ENCODE data around the gene PRKAG1.

DNA sequence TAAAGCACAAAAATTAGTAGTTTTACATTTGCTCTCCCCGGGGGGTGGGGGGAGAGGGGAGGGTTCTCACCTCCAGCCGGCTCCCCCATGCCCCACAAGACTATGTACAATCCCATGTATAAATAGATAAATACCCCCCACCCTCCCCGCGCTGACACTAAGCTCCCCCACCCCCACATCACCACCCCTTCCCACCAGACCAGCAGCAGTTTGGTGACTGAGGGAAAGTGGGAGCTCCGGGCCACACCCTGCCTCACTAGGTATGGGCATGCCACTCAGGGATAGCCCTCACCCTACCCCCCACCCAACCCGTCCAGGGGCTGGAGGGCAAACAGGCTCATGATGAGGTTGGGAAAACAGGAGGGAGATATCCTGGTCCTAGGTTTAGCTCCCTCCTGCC, 1.9 kb upstream of the PRKAG1 start:
- TF ChIP-seq, protein P1, sequence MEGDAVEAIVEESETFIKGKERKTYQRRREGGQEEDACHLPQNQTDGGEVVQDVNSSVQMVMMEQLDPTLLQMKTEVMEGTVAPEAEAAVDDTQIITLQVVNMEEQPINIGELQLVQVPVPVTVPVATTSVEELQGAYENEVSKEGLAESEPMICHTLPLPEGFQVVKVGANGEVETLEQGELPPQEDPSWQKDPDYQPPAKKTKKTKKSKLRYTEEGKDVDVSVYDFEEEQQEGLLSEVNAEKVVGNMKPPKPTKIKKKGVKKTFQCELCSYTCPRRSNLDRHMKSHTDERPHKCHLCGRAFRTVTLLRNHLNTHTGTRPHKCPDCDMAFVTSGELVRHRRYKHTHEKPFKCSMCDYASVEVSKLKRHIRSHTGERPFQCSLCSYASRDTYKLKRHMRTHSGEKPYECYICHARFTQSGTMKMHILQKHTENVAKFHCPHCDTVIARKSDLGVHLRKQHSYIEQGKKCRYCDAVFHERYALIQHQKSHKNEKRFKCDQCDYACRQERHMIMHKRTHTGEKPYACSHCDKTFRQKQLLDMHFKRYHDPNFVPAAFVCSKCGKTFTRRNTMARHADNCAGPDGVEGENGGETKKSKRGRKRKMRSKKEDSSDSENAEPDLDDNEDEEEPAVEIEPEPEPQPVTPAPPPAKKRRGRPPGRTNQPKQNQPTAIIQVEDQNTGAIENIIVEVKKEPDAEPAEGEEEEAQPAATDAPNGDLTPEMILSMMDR (IDR thresholded peaks at IDR 0.05; ENCODE audit: borderline replicate concordance, extremely low read depth, low read length, poor library complexity, severe bottlenecking) = no peak
- TF ChIP-seq EZH2 (IDR thresholded peaks at IDR 0.05; ENCODE audit: borderline replicate concordance, low read depth, low read length, severe bottlenecking) = no peak

Data from DND-41 (cell line).